Measurements from ENCODE around the gene ATAT1. TPM values are rescaled to one million over a fixed set of nuclear protein-coding genes. Genes with fewer than 3 reads are reported as not detected.

Gene ATAT1
- total and polyA plus RNA-seq, 9 of the 15 experiments (the other 6 are each of a cell fraction or from before 2014, with no cell fraction given), result 0.65 to 5.8 (median 1.6) TPM

DNA sequence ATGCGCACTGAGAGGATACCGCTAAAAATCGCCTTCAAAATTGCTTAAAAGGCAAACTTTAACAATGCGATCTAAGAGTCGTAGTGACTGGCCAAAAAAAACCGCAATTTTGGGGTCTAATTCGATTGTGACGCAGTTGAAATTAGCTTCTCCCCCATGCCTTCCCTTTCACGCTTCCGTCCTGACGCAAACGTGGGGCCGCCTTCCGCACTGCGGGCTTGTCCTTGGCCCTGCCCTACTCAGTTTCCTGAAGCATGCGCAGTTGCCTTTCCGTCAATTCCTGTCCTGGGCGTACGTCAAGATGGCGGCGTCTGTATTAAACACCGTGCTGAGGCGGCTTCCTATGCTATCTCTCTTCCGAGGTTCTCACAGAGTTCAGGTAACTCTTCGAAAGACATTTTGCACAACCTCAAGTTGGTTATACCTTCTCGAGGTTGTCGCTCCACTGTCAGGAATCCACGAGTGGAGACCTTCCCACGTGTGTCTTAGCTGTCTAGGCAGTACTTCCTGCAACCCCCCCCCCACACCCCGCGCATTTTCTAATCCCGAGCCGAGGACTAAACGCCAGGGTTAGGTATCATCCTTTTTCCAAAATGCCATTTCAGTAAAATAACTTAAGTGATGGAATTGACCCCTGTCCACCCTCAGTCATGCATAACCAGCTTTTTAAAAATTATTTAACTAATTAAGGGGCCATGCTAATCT, 9.0 kb upstream of the ATAT1 start, which contains the start of gene MRPS18B (continued):
- TF ChIP-seq ZNF24 (IDR thresholded peaks at IDR 0.05) (peak; percentile 50; the same call in 1 of the 2 replicates), GTF2A2 (tag; IDR thresholded peaks at IDR 0.05) (no peak), ZNF121 (CRISPR knock-in tag; conservative IDR thresholded peaks at IDR 0.05) (no peak), HDAC2 (IDR thresholded peaks at IDR 0.05) (peak; percentile 99), ZNF3 (CRISPR knock-in tag; IDR thresholded peaks at IDR 0.05) (no peak), FOXM1 (IDR thresholded peaks at IDR 0.05; ENCODE audit: low read depth) (peak; percentile 25; the same call in 1 of the 2 replicates), FOXM1 (CRISPR knock-in tag; IDR thresholded peaks at IDR 0.05; ENCODE audit: low read depth) (no peak), L3MBTL2 (IDR thresholded peaks at IDR 0.05) (peak; percentile 79; the same call in 1 of the 2 replicates), PURB (CRISPR knock-in tag; IDR thresholded peaks at IDR 0.05; ENCODE audit: low read depth) (no peak), EGR1 (conservative IDR thresholded peaks at IDR 0.05) (no peak), MAFK (IDR thresholded peaks at IDR 0.05; ENCODE audit: low read length) (peak; percentile 34), LCOR (CRISPR knock-in tag; IDR thresholded peaks at IDR 0.05) (no peak; the same call in 1 of the 2 replicates), HMG20A (CRISPR knock-in tag; conservative IDR thresholded peaks at IDR 0.05) (0 out of 2 replicates have a peak, but pooled peaks have one; percentile 21), ZNF384 (IDR thresholded peaks at IDR 0.05; ENCODE audit: low read depth, low read length) (no peak), CREM (IDR thresholded peaks at IDR 0.05; ENCODE audit: low read depth) (no peak; the same call in 1 of the 2 replicates), POLR2B (IDR thresholded peaks at IDR 0.05; ENCODE audit: low read depth, partially characterized antibody) (peak; percentile 94), CBX1 (IDR thresholded peaks at IDR 0.05; ENCODE audit: low read depth) (no peak), REST (IDR thresholded peaks at IDR 0.05; ENCODE audit: borderline replicate concordance) (no peak), REST (CRISPR knock-in tag; IDR thresholded peaks at IDR 0.05; ENCODE audit: low read depth) (no peak), CEBPG (CRISPR knock-in tag; IDR thresholded peaks at IDR 0.05) (peak; percentile 90), CEBPG (tag; conservative IDR thresholded peaks at IDR 0.05 in 1 of 2, IDR thresholded peaks at IDR 0.05 in 1 of 2) (peak in 1 of 2 experiments; percentile 71; a peak in 2 of 4 replicates), ARHGAP35 (IDR thresholded peaks at IDR 0.05; ENCODE audit: partially characterized antibody) (no peak)

All from K562 (cell line).